Endothelial cell (in vitro differentiated cells): ENCODE data around the gene MOXD1. TPM values are rescaled to one million over a fixed set of nuclear protein-coding genes. Genes with fewer than 3 reads are reported as not detected.
A peak's percentile ranks its signal among the peaks of the same experiment; 100 is the strongest.

Experiments used
- DNase-seq: peaks from one replicate; pipeline ENCODE4 v3.0.0; 2021; ENCODE audit warnings: low spot score
- H3K27ac Mint-ChIP-seq: one replicate; pipeline ENCODE4 v1.8.0; 2021; ENCODE audit warnings: mixed read lengths, inconsistent platforms; ENCODE audit not compliant: unreplicated experiment
- H3K27me3 Mint-ChIP-seq: one replicate; pipeline ENCODE4 v1.8.0; 2021; ENCODE audit warnings: mild to moderate bottlenecking, moderate library complexity, mixed read lengths, inconsistent platforms; ENCODE audit not compliant: unreplicated experiment
- H3K36me3 Mint-ChIP-seq: one replicate; pipeline ENCODE4 v1.8.0; 2021; ENCODE audit warnings: mild to moderate bottlenecking, low read depth, mixed read lengths, inconsistent platforms; ENCODE audit not compliant: unreplicated experiment
- H3K4me1 Mint-ChIP-seq: one replicate; pipeline ENCODE4 v1.8.0; 2021; ENCODE audit warnings: mild to moderate bottlenecking, mixed read lengths, inconsistent platforms; ENCODE audit not compliant: unreplicated experiment
- H3K4me3 Mint-ChIP-seq: one replicate; pipeline ENCODE4 v1.8.0; 2021; ENCODE audit warnings: mild to moderate bottlenecking, mixed read lengths, inconsistent platforms; ENCODE audit not compliant: unreplicated experiment
- H3K9me3 Mint-ChIP-seq: one replicate; pipeline ENCODE4 v1.8.0; 2021; ENCODE audit warnings: mixed read lengths, inconsistent platforms; ENCODE audit not compliant: unreplicated experiment
- CTCF ChIP-seq: fragments of 200-600 bp; sonication (generic); IDR thresholded peaks from one replicate; pipeline ENCODE4 v1.5.0; 2021; ENCODE audit warnings: antibody characterized with exemption; ENCODE audit not compliant: unreplicated experiment
- total RNA-seq: library from RNA; stranded (reverse); fragmentation: NEBNext Ultra II Directional; extraction: Animal tissue kit (Norgen Biotek cat#: 25700); gene quantifications from one replicate; pipeline ENCODE4 v1.2.1, GENCODE V29; 2021; ENCODE audit not compliant: unreplicated experiment

The MOXD1 gene
- total RNA-seq, 1 donor from 2014 or later, result 0.08 TPM

GRCh38 chr6:132265451-132266097 lies 135.7 kb downstream of the MOXD1 start:
- Mint-ChIP-seq H3K4me1 (peaks cover 4% of the 10 kb centered on the region), H3K9me3 (no peaks in the 10 kb centered on the region), H3K27me3 (no peaks in the 10 kb centered on the region), H3K36me3 (no peaks in the 10 kb centered on the region), H3K27ac (no peak overlapping the region), H3K4me3 (no peak overlapping the region)
- TF ChIP-seq CTCF, result no peak
- DNase-seq, result no peak

GRCh38 chr6:132264021-132264500 lies 137.2 kb downstream of the MOXD1 start:
- no peaks in the 10 kb centered on the region for H3K27me3 Mint-ChIP-seq
- H3K4me3 Mint-ChIP-seq, result no peak overlapping the region
- H3K27ac Mint-ChIP-seq, result no peak overlapping the region
- no peaks in the 10 kb centered on the region for H3K9me3 Mint-ChIP-seq
- H3K4me1 Mint-ChIP-seq, result peaks cover 11% of the 10 kb centered on the region
- no peak for TF ChIP-seq CTCF
- no peak for DNase-seq
- H3K36me3 Mint-ChIP-seq, result no peaks in the 10 kb centered on the region

GRCh38 chr6:132261354-132261753 lies 139.9 kb downstream of the MOXD1 start:
- H3K4me1 Mint-ChIP-seq, result peaks cover 19% of the 10 kb centered on the region
- no peak for DNase-seq
- H3K36me3 Mint-ChIP-seq, result no peaks in the 10 kb centered on the region
- no peak for TF ChIP-seq CTCF
- H3K27ac Mint-ChIP-seq, result no peak overlapping the region
- H3K9me3 Mint-ChIP-seq, result no peaks in the 10 kb centered on the region
- H3K4me3 Mint-ChIP-seq, result no peak overlapping the region
- H3K27me3 Mint-ChIP-seq, result no peaks in the 10 kb centered on the region

GRCh38 chr6:132259070-132259469 lies 142.2 kb downstream of the MOXD1 start:
- no peak overlapping the region for H3K27ac Mint-ChIP-seq
- no peak overlapping the region for H3K4me3 Mint-ChIP-seq
- no peaks in the 10 kb centered on the region for H3K9me3 Mint-ChIP-seq
- H3K27me3 Mint-ChIP-seq, result no peaks in the 10 kb centered on the region
- peak; percentile 44 for TF ChIP-seq CTCF
- no peak for DNase-seq
- H3K4me1 Mint-ChIP-seq, result peaks cover 19% of the 10 kb centered on the region
- H3K36me3 Mint-ChIP-seq, result no peaks in the 10 kb centered on the region

- Mint-ChIP-seq H3K27me3 (no peaks in the 10 kb centered on the region), H3K9me3 (peaks cover 4% of the 10 kb centered on the region), H3K27ac (no peak overlapping the region), H3K4me1 (peaks cover 19% of the 10 kb centered on the region), H3K36me3 (no peaks in the 10 kb centered on the region), H3K4me3 (no peak overlapping the region)
- TF ChIP-seq CTCF, result no peak
- no peak for DNase-seq
Measured at GRCh38 chr6:132257561-132257960, 143.7 kb downstream of the MOXD1 start.
